ENCODE data around the gene NCAM1.

NCAM1 gene

DNA sequence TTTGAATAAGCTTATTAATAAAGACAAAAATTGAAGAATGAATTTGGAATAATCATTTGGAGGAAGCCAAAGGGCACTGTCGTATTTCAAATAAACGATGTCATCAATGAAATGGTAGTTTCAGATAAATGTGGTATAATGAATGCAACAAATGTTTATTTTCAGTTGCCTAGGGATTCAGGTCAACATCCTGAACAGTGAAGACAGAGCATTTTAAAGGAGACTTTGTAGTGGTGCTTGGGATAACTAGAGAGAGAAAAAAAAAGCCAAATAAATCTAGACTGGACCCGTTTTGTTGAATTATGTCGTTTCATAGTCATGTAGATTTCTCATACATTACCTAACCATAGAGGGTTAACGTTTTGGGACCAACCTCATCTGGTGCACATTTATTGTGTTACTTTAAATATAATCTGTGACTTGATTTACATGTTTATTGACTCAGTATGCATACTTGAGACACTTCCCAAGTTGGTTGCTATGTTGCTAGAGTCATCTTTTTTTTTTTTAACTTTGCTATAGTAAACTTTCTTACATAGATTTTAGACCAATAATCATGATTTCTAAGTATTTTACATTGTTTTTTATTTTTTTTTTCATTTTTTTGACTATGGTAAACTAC lies 111.1 kb downstream of the NCAM1 start:
- H3K27ac ChIP-seq, result no peak overlapping the region
- TF ChIP-seq, protein P1, sequence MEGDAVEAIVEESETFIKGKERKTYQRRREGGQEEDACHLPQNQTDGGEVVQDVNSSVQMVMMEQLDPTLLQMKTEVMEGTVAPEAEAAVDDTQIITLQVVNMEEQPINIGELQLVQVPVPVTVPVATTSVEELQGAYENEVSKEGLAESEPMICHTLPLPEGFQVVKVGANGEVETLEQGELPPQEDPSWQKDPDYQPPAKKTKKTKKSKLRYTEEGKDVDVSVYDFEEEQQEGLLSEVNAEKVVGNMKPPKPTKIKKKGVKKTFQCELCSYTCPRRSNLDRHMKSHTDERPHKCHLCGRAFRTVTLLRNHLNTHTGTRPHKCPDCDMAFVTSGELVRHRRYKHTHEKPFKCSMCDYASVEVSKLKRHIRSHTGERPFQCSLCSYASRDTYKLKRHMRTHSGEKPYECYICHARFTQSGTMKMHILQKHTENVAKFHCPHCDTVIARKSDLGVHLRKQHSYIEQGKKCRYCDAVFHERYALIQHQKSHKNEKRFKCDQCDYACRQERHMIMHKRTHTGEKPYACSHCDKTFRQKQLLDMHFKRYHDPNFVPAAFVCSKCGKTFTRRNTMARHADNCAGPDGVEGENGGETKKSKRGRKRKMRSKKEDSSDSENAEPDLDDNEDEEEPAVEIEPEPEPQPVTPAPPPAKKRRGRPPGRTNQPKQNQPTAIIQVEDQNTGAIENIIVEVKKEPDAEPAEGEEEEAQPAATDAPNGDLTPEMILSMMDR (conservative IDR thresholded peaks at IDR 0.05), result no peak
- TF ChIP-seq ZFX (IDR thresholded peaks at IDR 0.05), result no peak

DNA sequence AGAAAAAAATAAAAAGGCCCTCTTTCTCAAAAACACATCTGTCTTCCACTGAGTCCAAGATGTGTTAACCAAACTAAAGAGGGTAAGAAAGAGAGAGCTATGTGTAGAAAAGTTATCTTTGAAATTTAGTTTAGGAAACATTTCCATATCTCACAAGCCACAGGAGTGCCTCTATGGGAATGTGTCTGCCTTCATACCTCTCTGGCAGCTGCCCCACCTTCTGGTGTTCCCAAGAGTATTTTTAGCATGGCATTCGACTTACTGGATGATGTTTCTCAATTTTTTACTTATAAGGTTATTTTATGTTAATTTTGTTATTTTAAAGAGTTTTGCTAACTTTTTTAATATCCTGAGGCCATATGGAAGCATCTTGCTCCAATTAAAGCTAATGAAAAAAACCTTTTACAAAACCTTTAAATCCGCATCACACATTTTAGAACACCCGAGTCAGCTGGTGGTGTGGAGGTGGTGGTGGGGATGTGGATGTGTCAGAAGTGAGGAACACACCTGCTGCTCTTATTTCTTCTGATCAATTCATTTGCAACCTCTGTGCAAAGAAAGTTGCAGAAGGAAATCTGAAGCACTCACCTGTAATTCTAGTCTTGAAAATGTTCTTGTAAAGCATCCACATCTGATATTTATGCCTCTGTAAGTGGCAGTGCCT lies 112.2 kb downstream of the NCAM1 start:
- TF ChIP-seq ZFX (IDR thresholded peaks at IDR 0.05), result no peak
- TF ChIP-seq, protein P1 (conservative IDR thresholded peaks at IDR 0.05), result no peak
- H3K27ac ChIP-seq, result no peak overlapping the region

DNA sequence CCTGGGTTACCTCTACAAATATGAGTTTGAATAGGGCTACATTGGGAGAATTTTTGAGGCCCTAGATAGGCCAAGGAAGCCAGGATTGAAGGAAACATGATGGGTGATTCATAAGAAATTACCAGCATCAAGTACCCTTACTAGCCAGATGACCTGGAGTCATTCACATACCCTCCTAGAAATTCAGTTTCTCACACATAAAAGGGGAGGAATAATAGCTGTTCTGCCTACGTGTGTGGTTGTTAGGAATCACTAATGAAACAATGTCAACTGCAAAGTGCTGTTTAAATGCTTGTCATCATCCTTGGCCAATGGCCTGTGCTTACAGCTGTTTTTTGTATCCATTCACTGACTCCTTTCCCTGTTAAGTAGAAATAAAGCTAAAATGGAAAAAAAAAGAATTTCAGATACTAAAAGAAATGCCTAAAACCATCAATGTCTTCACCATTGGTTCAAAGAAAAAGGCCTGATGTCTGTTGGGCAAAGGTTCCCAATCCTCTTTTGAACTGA lies 114.4 kb downstream of the NCAM1 start:
- no peak overlapping the region for H3K27ac ChIP-seq
- no peak for TF ChIP-seq ZFX (IDR thresholded peaks at IDR 0.05)
- TF ChIP-seq, protein P1 (conservative IDR thresholded peaks at IDR 0.05), result no peak

GRCh38 chr11:113077379-113077778 lies 116.2 kb downstream of the NCAM1 start:
- H3K27ac ChIP-seq, result no peak overlapping the region

DNA sequence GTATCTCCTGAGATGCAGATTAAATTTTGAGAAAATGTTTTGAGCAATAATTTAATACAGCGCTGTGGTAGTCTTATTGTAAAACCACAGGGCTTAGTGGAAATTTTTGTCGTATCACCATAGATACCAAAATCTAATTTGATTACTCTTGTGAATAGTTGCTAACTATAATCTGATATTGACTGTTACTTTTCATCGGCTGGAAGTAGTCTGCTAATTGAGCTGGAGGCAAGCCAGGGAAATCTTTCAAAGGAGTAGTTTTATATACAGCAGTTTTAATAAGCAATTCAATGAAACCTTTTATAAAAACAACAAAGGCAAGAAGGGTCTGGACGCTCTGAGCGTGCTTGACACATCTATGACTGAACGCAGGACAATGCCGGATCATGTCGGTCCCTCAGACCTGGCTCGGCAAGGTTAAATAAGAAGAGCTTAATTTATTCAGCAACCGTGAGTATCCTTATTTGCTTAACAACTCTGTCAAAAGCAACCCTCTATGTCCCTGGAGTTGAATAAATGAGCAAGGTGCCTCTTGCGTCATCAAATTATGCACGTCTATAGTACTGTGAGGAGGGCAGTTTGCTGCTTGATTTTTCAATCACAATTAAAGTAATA lies 121.2 kb downstream of the NCAM1 start:
- TF ChIP-seq, protein P1 (conservative IDR thresholded peaks at IDR 0.05), result no peak
- no peak for TF ChIP-seq ZFX (IDR thresholded peaks at IDR 0.05)
- no peak overlapping the region for H3K27ac ChIP-seq

More at GRCh38 chr11:113077379-113077778, 116.2 kb downstream of the NCAM1 start:
- no peak for TF ChIP-seq ZFX (IDR thresholded peaks at IDR 0.05)
- TF ChIP-seq, protein P1 (conservative IDR thresholded peaks at IDR 0.05), result no peak

GRCh38 chr11:113083571-113083970 lies 122.4 kb downstream of the NCAM1 start:
- no peak overlapping the region for H3K27ac ChIP-seq
- TF ChIP-seq ZFX (IDR thresholded peaks at IDR 0.05), result no peak
- TF ChIP-seq, protein P1 (conservative IDR thresholded peaks at IDR 0.05), result no peak

GRCh38 chr11:113084297-113084696 lies 123.1 kb downstream of the NCAM1 start:
- H3K27ac ChIP-seq, result no peak overlapping the region
- TF ChIP-seq ZFX (IDR thresholded peaks at IDR 0.05), result no peak
- TF ChIP-seq, protein P1 (conservative IDR thresholded peaks at IDR 0.05), result no peak
